Esophagus squamous epithelium (tissue), 4 donors: ENCODE data around the gene PCNX4.

Source experiments
- POLR2A ChIP-seq, 4 donors: fragments of 450-650 bp; IDR thresholded peaks; one replicate each; pipeline ENCODE4 v1.6.1; 2017; ENCODE audit warnings: antibody characterized with exemption in 4 of 4, mild to moderate bottlenecking in 4 of 4, moderate library complexity in 3 of 4
- TF ChIP-seq, protein P1 (sequence below), 6 experiments: fragments of 450-650 bp in 4 of 6; fragments of 200-600 bp in 2 of 6; sonication (generic) in 2 of 6; IDR thresholded peaks; one replicate each; pipeline ENCODE4 v1.5.1; 2016 to 2019; ENCODE audit warnings: antibody characterized with exemption in 6 of 6, mild to moderate bottlenecking in 4 of 6, moderate library complexity in 4 of 6

DNA sequence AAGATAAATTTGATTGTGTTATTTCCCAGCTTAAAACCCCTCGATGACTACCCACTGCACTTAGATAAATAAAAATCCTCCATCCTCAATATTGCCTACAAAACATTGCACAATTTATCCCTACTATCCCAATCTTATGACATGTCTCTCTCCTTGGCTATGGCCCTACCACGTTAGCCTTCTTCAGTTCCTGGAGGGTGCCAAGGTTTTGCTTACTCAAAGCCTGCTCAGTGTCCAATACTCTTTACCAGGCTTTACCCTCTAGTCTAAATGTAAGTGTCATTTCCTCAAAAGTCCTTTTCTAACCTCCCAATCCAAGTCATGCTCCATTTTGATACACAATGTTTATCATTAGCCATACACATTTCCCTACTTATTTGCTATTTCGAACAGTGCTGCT is 122.3 kb downstream of the PCNX4 start:
- TF ChIP-seq, protein P1, sequence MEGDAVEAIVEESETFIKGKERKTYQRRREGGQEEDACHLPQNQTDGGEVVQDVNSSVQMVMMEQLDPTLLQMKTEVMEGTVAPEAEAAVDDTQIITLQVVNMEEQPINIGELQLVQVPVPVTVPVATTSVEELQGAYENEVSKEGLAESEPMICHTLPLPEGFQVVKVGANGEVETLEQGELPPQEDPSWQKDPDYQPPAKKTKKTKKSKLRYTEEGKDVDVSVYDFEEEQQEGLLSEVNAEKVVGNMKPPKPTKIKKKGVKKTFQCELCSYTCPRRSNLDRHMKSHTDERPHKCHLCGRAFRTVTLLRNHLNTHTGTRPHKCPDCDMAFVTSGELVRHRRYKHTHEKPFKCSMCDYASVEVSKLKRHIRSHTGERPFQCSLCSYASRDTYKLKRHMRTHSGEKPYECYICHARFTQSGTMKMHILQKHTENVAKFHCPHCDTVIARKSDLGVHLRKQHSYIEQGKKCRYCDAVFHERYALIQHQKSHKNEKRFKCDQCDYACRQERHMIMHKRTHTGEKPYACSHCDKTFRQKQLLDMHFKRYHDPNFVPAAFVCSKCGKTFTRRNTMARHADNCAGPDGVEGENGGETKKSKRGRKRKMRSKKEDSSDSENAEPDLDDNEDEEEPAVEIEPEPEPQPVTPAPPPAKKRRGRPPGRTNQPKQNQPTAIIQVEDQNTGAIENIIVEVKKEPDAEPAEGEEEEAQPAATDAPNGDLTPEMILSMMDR (IDR thresholded peaks at IDR 0.05): no peak
- no peak for TF ChIP-seq POLR2A (IDR thresholded peaks at IDR 0.05)
